ENCODE measurements around the gene KYAT1.

KYAT1 gene

GRCh38 chr9:128906741-128907140 is 25.0 kb upstream of the KYAT1 start:
- Histone ChIP-seq H3K4me1 (ENCODE audit: control insufficient read depth, insufficient read depth, low read length) (peaks cover 25% of the 10 kb centered on the region), H3K4me3 (ENCODE audit: low read length in 2 of 2) (no peak overlapping the region), H3K9ac (ENCODE audit: low read length in 2 of 2) (no peak overlapping the region), H3K27ac (ENCODE audit: low read length) (no peak overlapping the region), H3K36me3 (ENCODE audit: control insufficient read depth in 2 of 2, insufficient read depth in 2 of 2, low read length in 2 of 2) (peaks cover 19 to 31% of the 10 kb centered on the region in 2 donors), H3K9me3 (ENCODE audit: control insufficient read depth in 2 of 2, low read length in 2 of 2) (no peaks in the 10 kb centered on the region), H3K27me3 (ENCODE audit: control insufficient read depth in 1 of 2, insufficient read depth in 2 of 2, low read length in 2 of 2) (no peaks in the 10 kb centered on the region)

- Histone ChIP-seq H3K27ac (ENCODE audit: low read length) (no peak overlapping the region), H3K27me3 (ENCODE audit: control insufficient read depth in 1 of 2, insufficient read depth in 2 of 2, low read length in 2 of 2) (no peaks in the 10 kb centered on the region), H3K9ac (ENCODE audit: low read length in 2 of 2) (no peak overlapping the region), H3K36me3 (ENCODE audit: control insufficient read depth in 2 of 2, insufficient read depth in 2 of 2, low read length in 2 of 2) (peaks cover 19 to 31% of the 10 kb centered on the region in 2 donors), H3K9me3 (ENCODE audit: control insufficient read depth in 2 of 2, low read length in 2 of 2) (no peaks in the 10 kb centered on the region), H3K4me1 (ENCODE audit: control insufficient read depth, insufficient read depth, low read length) (peaks cover 17% of the 10 kb centered on the region), H3K4me3 (ENCODE audit: low read length in 2 of 2) (no peak overlapping the region)
Measured at GRCh38 chr9:128905964-128906363, 24.2 kb upstream of the KYAT1 start.

GRCh38 chr9:128903871-128904620 is 22.3 kb upstream of the KYAT1 start:
- Histone ChIP-seq H3K4me1 (ENCODE audit: control insufficient read depth, insufficient read depth, low read length) (peaks cover 5% of the 10 kb centered on the region), H3K27ac (ENCODE audit: low read length) (no peak overlapping the region), H3K4me3 (ENCODE audit: low read length in 2 of 2) (no peak overlapping the region), H3K9me3 (ENCODE audit: control insufficient read depth in 2 of 2, low read length in 2 of 2) (no peaks in the 10 kb centered on the region), H3K27me3 (ENCODE audit: control insufficient read depth in 1 of 2, insufficient read depth in 2 of 2, low read length in 2 of 2) (no peaks in the 10 kb centered on the region), H3K36me3 (ENCODE audit: control insufficient read depth in 2 of 2, insufficient read depth in 2 of 2, low read length in 2 of 2) (peaks cover 22 to 26% of the 10 kb centered on the region in 2 donors), H3K9ac (ENCODE audit: low read length in 2 of 2) (no peak overlapping the region)

GRCh38 chr9:128903079-128903461 is 21.3 kb upstream of the KYAT1 start:
- H3K9ac ChIP-seq (ENCODE audit: low read length in 2 of 2), result no peak overlapping the region
- no peaks in the 10 kb centered on the region for H3K9me3 ChIP-seq (ENCODE audit: control insufficient read depth in 2 of 2, low read length in 2 of 2)
- peaks cover 13 to 20% of the 10 kb centered on the region in 2 donors for H3K36me3 ChIP-seq (ENCODE audit: control insufficient read depth in 2 of 2, insufficient read depth in 2 of 2, low read length in 2 of 2)
- peaks cover 5% of the 10 kb centered on the region for H3K4me1 ChIP-seq (ENCODE audit: control insufficient read depth, insufficient read depth, low read length)
- no peak overlapping the region for H3K4me3 ChIP-seq (ENCODE audit: low read length in 2 of 2)
- H3K27ac ChIP-seq (ENCODE audit: low read length), result peak overlapping the region; percentile 18
- H3K27me3 ChIP-seq (ENCODE audit: control insufficient read depth in 1 of 2, insufficient read depth in 2 of 2, low read length in 2 of 2), result no peaks in the 10 kb centered on the region

- Histone ChIP-seq H3K4me3 (ENCODE audit: low read length in 2 of 2) (no peak overlapping the region), H3K36me3 (ENCODE audit: control insufficient read depth in 2 of 2, insufficient read depth in 2 of 2, low read length in 2 of 2) (peaks cover 8 to 15% of the 10 kb centered on the region in 2 donors), H3K4me1 (ENCODE audit: control insufficient read depth, insufficient read depth, low read length) (peaks cover 5% of the 10 kb centered on the region), H3K27me3 (ENCODE audit: control insufficient read depth in 1 of 2, insufficient read depth in 2 of 2, low read length in 2 of 2) (no peaks in the 10 kb centered on the region), H3K27ac (ENCODE audit: low read length) (peak overlapping the region; percentile 18), H3K9me3 (ENCODE audit: control insufficient read depth in 2 of 2, low read length in 2 of 2) (no peaks in the 10 kb centered on the region), H3K9ac (ENCODE audit: low read length in 2 of 2) (no peak overlapping the region)
Measured at GRCh38 chr9:128902351-128903078, 20.8 kb upstream of the KYAT1 start.

GRCh38 chr9:128901822-128902221 is 20.1 kb upstream of the KYAT1 start:
- H3K36me3 ChIP-seq (ENCODE audit: control insufficient read depth in 2 of 2, insufficient read depth in 2 of 2, low read length in 2 of 2), result peaks cover 5 to 9% of the 10 kb centered on the region in 2 donors
- H3K27ac ChIP-seq (ENCODE audit: low read length), result no peak overlapping the region
- no peaks in the 10 kb centered on the region for H3K27me3 ChIP-seq (ENCODE audit: control insufficient read depth in 1 of 2, insufficient read depth in 2 of 2, low read length in 2 of 2)
- no peak overlapping the region for H3K4me3 ChIP-seq (ENCODE audit: low read length in 2 of 2)
- no peak overlapping the region for H3K9ac ChIP-seq (ENCODE audit: low read length in 2 of 2)
- no peaks in the 10 kb centered on the region for H3K9me3 ChIP-seq (ENCODE audit: control insufficient read depth in 2 of 2, low read length in 2 of 2)
- H3K4me1 ChIP-seq (ENCODE audit: control insufficient read depth, insufficient read depth, low read length), result peaks cover 5% of the 10 kb centered on the region

- Histone ChIP-seq H3K27ac (ENCODE audit: low read length) (no peak overlapping the region), H3K4me1 (ENCODE audit: control insufficient read depth, insufficient read depth, low read length) (peaks cover 5% of the 10 kb centered on the region), H3K9ac (ENCODE audit: low read length in 2 of 2) (no peak overlapping the region)
Measured at GRCh38 chr9:128901379-128901778, 19.6 kb upstream of the KYAT1 start.

GRCh38 chr9:128899566-128900322 is 18.0 kb upstream of the KYAT1 start:
- Histone ChIP-seq H3K27ac (ENCODE audit: low read length) (no peak overlapping the region), H3K4me1 (ENCODE audit: control insufficient read depth, insufficient read depth, low read length) (peaks cover 5% of the 10 kb centered on the region), H3K27me3 (ENCODE audit: control insufficient read depth in 1 of 2, insufficient read depth in 2 of 2, low read length in 2 of 2) (no peaks in the 10 kb centered on the region), H3K9me3 (ENCODE audit: control insufficient read depth in 2 of 2, low read length in 2 of 2) (no peaks in the 10 kb centered on the region), H3K9ac (ENCODE audit: low read length in 2 of 2) (no peak overlapping the region), H3K4me3 (ENCODE audit: low read length in 2 of 2) (no peak overlapping the region), H3K36me3 (ENCODE audit: control insufficient read depth in 2 of 2, insufficient read depth in 2 of 2, low read length in 2 of 2) (peaks cover 10 to 14% of the 10 kb centered on the region in 2 donors)

More at GRCh38 chr9:128901379-128901778, 19.6 kb upstream of the KYAT1 start:
- Histone ChIP-seq H3K4me3 (ENCODE audit: low read length in 2 of 2) (no peak overlapping the region), H3K36me3 (ENCODE audit: control insufficient read depth in 2 of 2, insufficient read depth in 2 of 2, low read length in 2 of 2) (peaks cover 5 to 9% of the 10 kb centered on the region in 2 donors), H3K9me3 (ENCODE audit: control insufficient read depth in 2 of 2, low read length in 2 of 2) (no peaks in the 10 kb centered on the region), H3K27me3 (ENCODE audit: control insufficient read depth in 1 of 2, insufficient read depth in 2 of 2, low read length in 2 of 2) (no peaks in the 10 kb centered on the region)

GRCh38 chr9:128898845-128899565 is 17.3 kb upstream of the KYAT1 start:
- no peaks in the 10 kb centered on the region for H3K27me3 ChIP-seq (ENCODE audit: control insufficient read depth in 1 of 2, insufficient read depth in 2 of 2, low read length in 2 of 2)
- H3K9ac ChIP-seq (ENCODE audit: low read length in 2 of 2), result no peak overlapping the region
- peaks cover 10 to 14% of the 10 kb centered on the region in 2 donors for H3K36me3 ChIP-seq (ENCODE audit: control insufficient read depth in 2 of 2, insufficient read depth in 2 of 2, low read length in 2 of 2)
- no peaks in the 10 kb centered on the region for H3K9me3 ChIP-seq (ENCODE audit: control insufficient read depth in 2 of 2, low read length in 2 of 2)
- H3K4me1 ChIP-seq (ENCODE audit: control insufficient read depth, insufficient read depth, low read length), result peaks cover 5% of the 10 kb centered on the region
- no peak overlapping the region for H3K27ac ChIP-seq (ENCODE audit: low read length)
- no peak overlapping the region for H3K4me3 ChIP-seq (ENCODE audit: low read length in 2 of 2)

GRCh38 chr9:128898382-128898781 is 16.6 kb upstream of the KYAT1 start:
- Histone ChIP-seq H3K27ac (ENCODE audit: low read length) (no peak overlapping the region), H3K4me1 (ENCODE audit: control insufficient read depth, insufficient read depth, low read length) (peaks cover 6% of the 10 kb centered on the region), H3K9ac (ENCODE audit: low read length in 2 of 2) (no peak overlapping the region), H3K9me3 (ENCODE audit: control insufficient read depth in 2 of 2, low read length in 2 of 2) (no peaks in the 10 kb centered on the region), H3K27me3 (ENCODE audit: control insufficient read depth in 1 of 2, insufficient read depth in 2 of 2, low read length in 2 of 2) (no peaks in the 10 kb centered on the region), H3K4me3 (ENCODE audit: low read length in 2 of 2) (no peak overlapping the region), H3K36me3 (ENCODE audit: control insufficient read depth in 2 of 2, insufficient read depth in 2 of 2, low read length in 2 of 2) (peaks cover 10 to 14% of the 10 kb centered on the region in 2 donors)

Data from stomach smooth muscle (tissue), 2 donors.